Epithelial cell of esophagus (primary cell): ENCODE data around the gene HKDC1.

Experiments used
- DNase-seq: peaks from one replicate; pipeline ENCODE4 v3.0.0; 2010; ENCODE audit warnings: low read depth
- H3K4me3 ChIP-seq: 2 replicates; pipeline ENCODE4 v1.5.1; 2011; ENCODE audit warnings: mild to moderate bottlenecking, low read length, control low read depth
- CTCF ChIP-seq: IDR thresholded peaks from 2 replicates; pipeline ENCODE4 v1.5.1; 2011; ENCODE audit warnings: low read depth, mild to moderate bottlenecking, low read length, control low read depth, inconsistent platforms; ENCODE audit not compliant: insufficient read depth; ENCODE audit errors: missing control alignments

HKDC1 gene

GRCh38 chr10:69241575-69241974 lies 21.4 kb downstream of the HKDC1 start:
- no peak for TF ChIP-seq CTCF
- no peak for DNase-seq
- H3K4me3 ChIP-seq = no peak overlapping the region

- TF ChIP-seq CTCF = no peak
- DNase-seq = no peak
- no peak overlapping the region for H3K4me3 ChIP-seq
These were observed 22.1 kb downstream of the HKDC1 start for GRCh38 chr10:69242040-69242851.

- no peak for DNase-seq
- TF ChIP-seq CTCF = no peak
- no peak overlapping the region for H3K4me3 ChIP-seq
These were observed 22.7 kb downstream of the HKDC1 start for GRCh38 chr10:69242852-69243212.

GRCh38 chr10:69243817-69244216 lies 23.7 kb downstream of the HKDC1 start:
- TF ChIP-seq CTCF = no peak
- H3K4me3 ChIP-seq = no peak overlapping the region
- DNase-seq = no peak

- no peak overlapping the region for H3K4me3 ChIP-seq
- no peak for DNase-seq
- TF ChIP-seq CTCF = no peak
These were observed 25.9 kb downstream of the HKDC1 start for GRCh38 chr10:69246036-69246435.

- TF ChIP-seq CTCF = no peak
- H3K4me3 ChIP-seq = no peak overlapping the region
- DNase-seq = no peak
These were observed 26.6 kb downstream of the HKDC1 start for GRCh38 chr10:69246581-69247312.
